HCT116 (cell line): ENCODE results near the gene CLTRN. TPM values are rescaled to one million over a fixed set of nuclear protein-coding genes. Genes with fewer than 3 reads are reported as not detected.

Experiments used
- ATAC-seq: fragments of 200-7000 bp; cut with Tn5 transposase; 2 replicates; pipeline ENCODE4 v1.9.1; 2020; ENCODE audit warnings: mild to moderate bottlenecking, moderate library complexity
- BruUV-seq: library from RNA; stranded (reverse); fragments of 400-500 nt; replicated peaks from 2 replicates; lab custom pipeline; 2021; lab: Mats Ljungman, UMichigan
- CTCF ChIA-PET: fragments of 300-600 bp; sonication (Branson Sonifier 250); formaldehyde crosslinking; loops from one replicate; lab custom pipeline; 2021; ENCODE audit warnings: antibody characterized with exemption; lab: Charles Lee
- POLR2A ChIA-PET: fragments of 300-600, 350-600 bp; sonication (Branson Sonifier 250); formaldehyde crosslinking; loops from one replicate; lab custom pipeline; 2021; ENCODE audit warnings: antibody characterized with exemption; lab: Charles Lee
- RAD21 ChIA-PET, 2 experiments: fragments of 300-600 bp; sonication (Branson Sonifier 250); formaldehyde crosslinking; loops; one replicate each; lab custom pipeline; 2023; ENCODE audit warnings: low total read pairs in 2 of 2; ENCODE audit not compliant: uncharacterized antibody in 2 of 2, unreplicated experiment in 2 of 2, low non-redundant PET in 1 of 2; lab: Charles Lee
- DNase-seq: peaks from one replicate; pipeline ENCODE4 v3.0.0-alpha.2; 2010; ENCODE audit warnings: low read depth, low spot score
- H2AFZ ChIP-seq: fragments of 200-600 bp; shearing (Covaris generic), sonication (generic); 2 replicates; pipeline ENCODE4 v1.6.1; 2017; ENCODE audit warnings: low read depth, mixed run types, mixed read lengths, antibody characterized with exemption, low read length; ENCODE audit not compliant: poor library complexity, severe bottlenecking
- H3K27ac ChIP-seq: 2 replicates; pipeline ENCODE4 v1.5.1; 2012; ENCODE audit warnings: low read depth, low read length
- H3K27me3 ChIP-seq: fragments of 200-600 bp; sonication (generic); 2 replicates; pipeline ENCODE4 v1.6.1; 2016; ENCODE audit warnings: mixed run types, low read length, mixed read lengths; ENCODE audit not compliant: insufficient read depth
- H3K36me3 ChIP-seq, 2 experiments: fragments of 200-500 bp in 1 of 2; fragments of 200-600 bp in 1 of 2; sonication (Bioruptor generic) in 1 of 2; sonication (generic) in 1 of 2; 2 replicates each; pipeline versions ENCODE4 v1.5.1 to v1.6.1; 2014 to 2016; ENCODE audit warnings: low read length in 2 of 2, inconsistent platforms in 1 of 2, mixed read lengths in 1 of 2, mixed run types in 1 of 2; ENCODE audit not compliant: insufficient read depth in 2 of 2, control insufficient read depth in 1 of 2
- H3K4me1 ChIP-seq, 2 experiments: fragments of 200-600 bp in 1 of 2; sonication (generic) in 1 of 2; 2 replicates each; pipeline versions ENCODE4 v1.5.1 to v1.6.1; 2012 to 2017; ENCODE audit warnings: low read length in 2 of 2, inconsistent platforms in 1 of 2, mild to moderate bottlenecking in 1 of 2, mixed read lengths in 1 of 2, mixed run types in 1 of 2, moderate library complexity in 1 of 2; ENCODE audit not compliant: insufficient read depth in 2 of 2, control insufficient read depth in 1 of 2
- H3K4me2 ChIP-seq: fragments of 200-600 bp; sonication (generic); 2 replicates; pipeline ENCODE4 v1.6.1; 2017; ENCODE audit warnings: mixed run types, low read length, mixed read lengths
- H3K4me3 ChIP-seq, 2 experiments: fragments of 200-600 bp in 1 of 2; sonication (generic) in 1 of 2; replicated peaks in 1 of 2; 2 replicates each; pipeline ENCODE4 v1.5.1; 2011 to 2016; ENCODE audit warnings: low read length in 2 of 2, control low read depth in 1 of 2, low read depth in 1 of 2, mild to moderate bottlenecking in 1 of 2, mixed read lengths in 1 of 2, mixed run types in 1 of 2
- H3K79me2 ChIP-seq: fragments of 200-600 bp; sonication (generic); 2 replicates; pipeline ENCODE4 v1.6.1; 2017; ENCODE audit warnings: mild to moderate bottlenecking, mixed run types, low read length, moderate library complexity, mixed read lengths; ENCODE audit not compliant: insufficient read depth
- H3K9ac ChIP-seq: fragments of 200-600 bp; sonication (generic); 2 replicates; pipeline ENCODE4 v1.6.1; 2016; ENCODE audit warnings: low read length, mixed read lengths
- H3K9me2 ChIP-seq: fragments of 200-600 bp; sonication (generic), shearing (Covaris generic); 2 replicates; pipeline ENCODE4 v1.6.1; 2017; ENCODE audit warnings: mixed run types, mild to moderate bottlenecking, moderate library complexity; ENCODE audit not compliant: insufficient read depth
- H3K9me3 ChIP-seq, 2 experiments: fragments of 200-500 bp in 1 of 2; fragments of 200-600 bp in 1 of 2; sonication (Bioruptor generic) in 1 of 2; sonication (generic) in 1 of 2; 2 replicates each; pipeline ENCODE4 v1.6.1; 2014 to 2017; ENCODE audit warnings: low read length in 2 of 2, mixed read lengths in 2 of 2, inconsistent platforms in 1 of 2, low read depth in 1 of 2, mild to moderate bottlenecking in 1 of 2, mixed run types in 1 of 2, moderate library complexity in 1 of 2; ENCODE audit not compliant: control insufficient read depth in 1 of 2, insufficient read depth in 1 of 2
- H4K20me1 ChIP-seq: fragments of 200-600 bp; sonication (generic), shearing (Covaris generic); 2 replicates; pipeline ENCODE4 v1.6.1; 2017; ENCODE audit warnings: mixed run types, mild to moderate bottlenecking, moderate library complexity; ENCODE audit not compliant: insufficient read depth
- EZH2phosphoT487 ChIP-seq: fragments of 200-600 bp; IDR thresholded peaks from 2 replicates; pipeline ENCODE4 v1.6.1; 2018; ENCODE audit warnings: antibody characterized with exemption, borderline replicate concordance
- FOSL1 ChIP-seq: IDR thresholded peaks from 2 replicates; pipeline ENCODE4 v1.6.1; 2012; ENCODE audit warnings: low read depth
- JUND ChIP-seq: IDR thresholded peaks from 2 replicates; pipeline ENCODE4 v1.6.1; 2012
- POLR2A ChIP-seq: IDR thresholded peaks from 2 replicates; pipeline ENCODE4 v1.7.0; 2011; ENCODE audit warnings: borderline replicate concordance; ENCODE audit not compliant: insufficient read depth, insufficient read length; ENCODE audit errors: extremely low read depth
- POLR2AphosphoS5 ChIP-seq: IDR thresholded peaks from 2 replicates; pipeline ENCODE4 v1.6.1; 2011; ENCODE audit warnings: mild to moderate bottlenecking, low read depth, low read length, moderate library complexity
- RAD21 ChIP-seq: IDR thresholded peaks from 2 replicates; pipeline ENCODE4 v1.6.1; 2012; ENCODE audit warnings: low read depth, mild to moderate bottlenecking
- SIN3A ChIP-seq: IDR thresholded peaks from 2 replicates; pipeline ENCODE4 v1.6.1; 2012; ENCODE audit warnings: low read depth
- YY1 ChIP-seq: IDR thresholded peaks from 2 replicates; pipeline ENCODE4 v1.6.1; 2011; ENCODE audit warnings: low read length, low read depth, moderate library complexity, mild to moderate bottlenecking; ENCODE audit not compliant: insufficient replicate concordance; ENCODE audit errors: extremely low read depth
- intact Hi-C: fragments of 100-400 bp; cut with micrococcal nuclease; formaldehyde crosslinking; loops from 2 replicates; pipeline ENCODE4 v1.10.0; 2022
- total RNA-seq: library from RNA; stranded (reverse); gene quantifications from one replicate; pipeline ENCODE4 v1.2.1, GENCODE V29; 2021; ENCODE audit not compliant: unreplicated experiment
- TF ChIP-seq, protein P1 (sequence below), 3 experiments: fragments of 200-600 bp in 1 of 3; sonication (generic) in 1 of 3; IDR thresholded peaks in 2 of 3; conservative IDR thresholded peaks in 1 of 3; 2 replicates each; pipeline ENCODE4 v1.5.1; 2012 to 2017; ENCODE audit warnings: low read depth in 2 of 3, low read length in 2 of 3, antibody characterized with exemption in 1 of 3, borderline replicate concordance in 1 of 3, control low read depth in 1 of 3, mild to moderate bottlenecking in 1 of 3, mixed read lengths in 1 of 3, mixed run types in 1 of 3, moderate library complexity in 1 of 3; ENCODE audit not compliant: insufficient read depth in 1 of 3

CLTRN gene
- total RNA-seq, 1 experiment from 2014 or later: 0.25 TPM

- TF ChIP-seq EZH2phosphoT487 (no peak), JUND (no peak), POLR2A (no peak)
These were observed 20.1 kb downstream of the CLTRN start (continued) for GRCh38 chrX:15644560-15644872.

GRCh38 chrX:15643786-15644559 is 20.6 kb downstream of the CLTRN start:
- ChIA-PET CTCF (no interaction called here), POLR2A (no interaction called here), RAD21 (no interaction called here)
- no peak overlapping the region for H3K4me3 ChIP-seq
- no peaks in the 10 kb centered on the region for H3K79me2 ChIP-seq
- ATAC-seq (no peak), DNase-seq (no peak)
- no peaks in the 10 kb centered on the region for H3K9me3 ChIP-seq
- H4K20me1 ChIP-seq: no peaks in the 10 kb centered on the region
- H3K27ac ChIP-seq: no peak overlapping the region
- H3K27me3 ChIP-seq: no peaks in the 10 kb centered on the region
- no peak overlapping the region for H3K9ac ChIP-seq
- no peak overlapping the region for H3K4me2 ChIP-seq
- H3K36me3 ChIP-seq: no peaks in the 10 kb centered on the region
- H3K4me1 ChIP-seq: no peaks in the 10 kb centered on the region
- no peaks in the 10 kb centered on the region for H3K9me2 ChIP-seq
- no TSS peak for BruUV-seq
- intact Hi-C loops: loop anchor here (10.0 kb wide), 1 partner anchor 149 kb away; the partner anchor contains the start of gene PIR
- TF ChIP-seq POLR2A (no peak), YY1 (no peak), RAD21 (no peak), FOSL1 (no peak), POLR2AphosphoS5 (no peak), SIN3A (no peak)
- TF ChIP-seq, protein P1, sequence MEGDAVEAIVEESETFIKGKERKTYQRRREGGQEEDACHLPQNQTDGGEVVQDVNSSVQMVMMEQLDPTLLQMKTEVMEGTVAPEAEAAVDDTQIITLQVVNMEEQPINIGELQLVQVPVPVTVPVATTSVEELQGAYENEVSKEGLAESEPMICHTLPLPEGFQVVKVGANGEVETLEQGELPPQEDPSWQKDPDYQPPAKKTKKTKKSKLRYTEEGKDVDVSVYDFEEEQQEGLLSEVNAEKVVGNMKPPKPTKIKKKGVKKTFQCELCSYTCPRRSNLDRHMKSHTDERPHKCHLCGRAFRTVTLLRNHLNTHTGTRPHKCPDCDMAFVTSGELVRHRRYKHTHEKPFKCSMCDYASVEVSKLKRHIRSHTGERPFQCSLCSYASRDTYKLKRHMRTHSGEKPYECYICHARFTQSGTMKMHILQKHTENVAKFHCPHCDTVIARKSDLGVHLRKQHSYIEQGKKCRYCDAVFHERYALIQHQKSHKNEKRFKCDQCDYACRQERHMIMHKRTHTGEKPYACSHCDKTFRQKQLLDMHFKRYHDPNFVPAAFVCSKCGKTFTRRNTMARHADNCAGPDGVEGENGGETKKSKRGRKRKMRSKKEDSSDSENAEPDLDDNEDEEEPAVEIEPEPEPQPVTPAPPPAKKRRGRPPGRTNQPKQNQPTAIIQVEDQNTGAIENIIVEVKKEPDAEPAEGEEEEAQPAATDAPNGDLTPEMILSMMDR (IDR thresholded peaks at IDR 0.05 in 2 of 3, conservative IDR thresholded peaks at IDR 0.05 in 1 of 3; ENCODE audit: borderline replicate concordance in 1 of 3, insufficient read depth in 1 of 3, low read depth in 2 of 3, low read length in 2 of 3): no peak
- H2AFZ ChIP-seq: no peak overlapping the region
